ENCODE data around the gene C10orf67. TPM values are rescaled to one million over a fixed set of nuclear protein-coding genes. Genes with fewer than 3 reads are reported as not detected.

The C10orf67 gene
- total RNA-seq, 4 donors from 2014 or later: 0.09 TPM; not detected in 3

- DNase-seq (no peak), ATAC-seq (no peak)
- Histone ChIP-seq H3K27me3 (peaks cover 38 to 60% (median 38%) of the 10 kb centered on the region in 3 donors), H3K4me1 (no peaks in the 10 kb centered on the region), H3K27ac (no peak overlapping the region), H3K9me3 (no peaks in the 10 kb centered on the region), H3K36me3 (no peaks in the 10 kb centered on the region), H3K4me3 (no peak overlapping the region)
- TF ChIP-seq CTCF (IDR thresholded peaks at IDR 0.05 in 4 of 5, conservative IDR thresholded peaks at IDR 0.05 in 1 of 5) (no peak), POLR2A (IDR thresholded peaks at IDR 0.05) (no peak)
- in situ Hi-C loops (cut with MboI; ENCODE audit: low sequenced_read_pairs in 4 of 4) (no loop called here), intact Hi-C loops (cut with DNase I; ENCODE audit: low total_unique reads) (no loop called here)
These were observed 140.9 kb downstream of the C10orf67 start for GRCh38 chr10:23203369-23204325.

GRCh38 chr10:23202779-23203178 lies 141.8 kb downstream of the C10orf67 start:
- no peak overlapping the region for H3K27ac ChIP-seq
- no peak for ATAC-seq
- intact Hi-C loops (cut with DNase I; ENCODE audit: low total_unique reads): no loop called here
- H3K4me3 ChIP-seq: no peak overlapping the region
- no peak for DNase-seq
- H3K27me3 ChIP-seq: peaks cover 38 to 64% (median 41%) of the 10 kb centered on the region in 3 donors
- no peaks in the 10 kb centered on the region for H3K9me3 ChIP-seq
- no peaks in the 10 kb centered on the region for H3K4me1 ChIP-seq
- TF ChIP-seq POLR2A (IDR thresholded peaks at IDR 0.05): no peak
- TF ChIP-seq CTCF (IDR thresholded peaks at IDR 0.05 in 4 of 5, conservative IDR thresholded peaks at IDR 0.05 in 1 of 5): no peak
- H3K36me3 ChIP-seq: no peaks in the 10 kb centered on the region
- in situ Hi-C loops (cut with MboI; ENCODE audit: low sequenced_read_pairs in 4 of 4): no loop called here

GRCh38 chr10:23201837-23202236 lies 142.8 kb downstream of the C10orf67 start:
- TF ChIP-seq CTCF (IDR thresholded peaks at IDR 0.05 in 4 of 5, conservative IDR thresholded peaks at IDR 0.05 in 1 of 5) (no peak), POLR2A (IDR thresholded peaks at IDR 0.05) (no peak)
- DNase-seq (no peak), ATAC-seq (no peak)
- intact Hi-C loops (cut with DNase I; ENCODE audit: low total_unique reads) (no loop called here), in situ Hi-C loops (cut with MboI; ENCODE audit: low sequenced_read_pairs in 4 of 4) (no loop called here)
- Histone ChIP-seq H3K36me3 (no peaks in the 10 kb centered on the region), H3K4me3 (no peak overlapping the region), H3K9me3 (no peaks in the 10 kb centered on the region), H3K27ac (no peak overlapping the region), H3K27me3 (peaks cover 41 to 73% (median 48%) of the 10 kb centered on the region in 3 donors), H3K4me1 (no peaks in the 10 kb centered on the region)

GRCh38 chr10:23200997-23201652 lies 143.5 kb downstream of the C10orf67 start:
- H3K4me1 ChIP-seq: no peaks in the 10 kb centered on the region
- H3K4me3 ChIP-seq: no peak overlapping the region
- no peaks in the 10 kb centered on the region for H3K9me3 ChIP-seq
- TF ChIP-seq CTCF (IDR thresholded peaks at IDR 0.05 in 4 of 5, conservative IDR thresholded peaks at IDR 0.05 in 1 of 5) (no peak), POLR2A (IDR thresholded peaks at IDR 0.05) (no peak)
- no peak for DNase-seq
- peaks cover 47 to 80% (median 55%) of the 10 kb centered on the region in 3 donors for H3K27me3 ChIP-seq
- no peak for ATAC-seq
- intact Hi-C loops (cut with DNase I; ENCODE audit: low total_unique reads): no loop called here
- H3K36me3 ChIP-seq: no peaks in the 10 kb centered on the region
- in situ Hi-C loops (cut with MboI; ENCODE audit: low sequenced_read_pairs in 4 of 4): no loop called here
- no peak overlapping the region for H3K27ac ChIP-seq
